NT2/D1 (cell line): ENCODE data around the gene FAM53A.
"Not testable (repeated sequence)": the region's sequence is repeated elsewhere in the genome, so short reads cannot be mapped to it uniquely, and the experiment has no call there.

Source experiments
- DNase-seq: peaks from one replicate; pipeline ENCODE4 v3.0.0-alpha.2; 2011; ENCODE audit warnings: low read depth, low spot score
- H3K27me3 ChIP-seq: 2 replicates; pipeline ENCODE4 v1.6.0; 2011; ENCODE audit warnings: mild to moderate bottlenecking; ENCODE audit not compliant: insufficient read length, insufficient read depth
- H3K36me3 ChIP-seq: 2 replicates; pipeline ENCODE4 v1.6.1; 2011; ENCODE audit warnings: mild to moderate bottlenecking, low read length, mixed read lengths; ENCODE audit not compliant: insufficient read depth, insufficient read length
- H3K4me1 ChIP-seq: 2 replicates; pipeline ENCODE4 v1.5.1; 2011; ENCODE audit not compliant: insufficient read depth, insufficient read length
- H3K4me3 ChIP-seq: 2 replicates; pipeline ENCODE4 v1.5.1; 2011; ENCODE audit warnings: low read depth; ENCODE audit not compliant: insufficient read length
- H3K9ac ChIP-seq: 2 replicates; pipeline ENCODE4 v1.6.0; 2011; ENCODE audit warnings: low read depth; ENCODE audit not compliant: insufficient read length
- H3K9me3 ChIP-seq: 2 replicates; pipeline ENCODE4 v1.5.1; 2011; ENCODE audit warnings: mild to moderate bottlenecking, low read length; ENCODE audit not compliant: insufficient read depth
- SUZ12 ChIP-seq: IDR thresholded peaks from 2 replicates; pipeline ENCODE4 v1.6.1; 2011; ENCODE audit not compliant: insufficient read length, insufficient read depth; ENCODE audit errors: extremely low read depth
- YY1 ChIP-seq: IDR thresholded peaks from 2 replicates; pipeline ENCODE4 v1.6.1; 2011; ENCODE audit not compliant: insufficient read length, insufficient read depth
- ZNF274 ChIP-seq: IDR thresholded peaks from 2 replicates; pipeline ENCODE4 v1.6.1; 2011; ENCODE audit warnings: mild to moderate bottlenecking, low read depth, low read length

The FAM53A gene

GRCh38 chr4:1609901-1610790, 74.0 kb downstream of the FAM53A start:
- H3K9ac ChIP-seq: no peak overlapping the region
- H3K27me3 ChIP-seq: no peaks in the 10 kb centered on the region
- DNase-seq: no peak
- H3K36me3 ChIP-seq: no peaks in the 10 kb centered on the region
- no peaks in the 10 kb centered on the region for H3K9me3 ChIP-seq
- H3K4me3 ChIP-seq: no peak overlapping the region
- no peak for TF ChIP-seq YY1
- no peak for TF ChIP-seq ZNF274
- no peak for TF ChIP-seq SUZ12
- H3K4me1 ChIP-seq: peaks cover 3% of the 10 kb centered on the region

- Histone ChIP-seq H3K4me3 (no peak overlapping the region), H3K27me3 (no peaks in the 10 kb centered on the region), H3K4me1 (peaks cover 3% of the 10 kb centered on the region), H3K9ac (no peak overlapping the region), H3K9me3 (no peaks in the 10 kb centered on the region), H3K36me3 (no peaks in the 10 kb centered on the region)
- TF ChIP-seq YY1 (no peak), ZNF274 (no peak), SUZ12 (no peak)
- DNase-seq: no peak
Observed at GRCh38 chr4:1608821-1609500, 75.2 kb downstream of the FAM53A start.

GRCh38 chr4:1608196-1608820, 75.8 kb downstream of the FAM53A start:
- DNase-seq: no peak
- no peak for TF ChIP-seq ZNF274
- no peak for TF ChIP-seq YY1
- no peak for TF ChIP-seq SUZ12
- Histone ChIP-seq H3K36me3 (no peaks in the 10 kb centered on the region), H3K4me1 (peaks cover 6% of the 10 kb centered on the region), H3K4me3 (no peak overlapping the region), H3K9ac (no peak overlapping the region), H3K27me3 (no peaks in the 10 kb centered on the region), H3K9me3 (no peaks in the 10 kb centered on the region)

- not testable (repeated sequence) for H3K36me3 ChIP-seq, H3K9me3 ChIP-seq, H3K9ac ChIP-seq, H3K4me1 ChIP-seq, H3K27me3 ChIP-seq, H3K4me3 ChIP-seq, DNase-seq
Observed at GRCh38 chr4:1607436-1608195, 76.5 kb downstream of the FAM53A start.

GRCh38 chr4:1604706-1605205, 79.4 kb downstream of the FAM53A start:
- DNase-seq: no peak
- Histone ChIP-seq H3K4me3 (no peak overlapping the region), H3K36me3 (no peaks in the 10 kb centered on the region), H3K27me3 (no peaks in the 10 kb centered on the region), H3K9me3 (no peaks in the 10 kb centered on the region), H3K4me1 (peaks cover 16% of the 10 kb centered on the region), H3K9ac (no peak overlapping the region)
- TF ChIP-seq SUZ12 (no peak), ZNF274 (no peak), YY1 (no peak)

GRCh38 chr4:1604181-1604705, 79.9 kb downstream of the FAM53A start:
- peaks cover 19% of the 10 kb centered on the region for H3K4me1 ChIP-seq
- no peak overlapping the region for H3K9ac ChIP-seq
- no peak overlapping the region for H3K4me3 ChIP-seq
- H3K27me3 ChIP-seq: no peaks in the 10 kb centered on the region
- TF ChIP-seq YY1 (no peak), ZNF274 (no peak), SUZ12 (no peak)
- H3K9me3 ChIP-seq: no peaks in the 10 kb centered on the region
- no peak for DNase-seq
- no peaks in the 10 kb centered on the region for H3K36me3 ChIP-seq
